RWPE1 (cell line): ENCODE measurements around the gene FSTL4.

ENCODE experiments used
- CTCF ChIA-PET: fragments of 350-600 bp; sonication (Branson Sonifier 250); formaldehyde crosslinking; extraction: SDS; loops from one replicate; lab custom pipeline; 2021; lab: Yijun Ruan, JAX
- POLR2A ChIA-PET: fragments of 400-600 bp; formaldehyde crosslinking; extraction: SDS; loops from one replicate; lab custom pipeline; 2020; ENCODE audit warnings: antibody characterized with exemption; ENCODE audit not compliant: low non-redundant PET; lab: Yijun Ruan, JAX
- DNase-seq: peaks from one replicate; pipeline ENCODE4 v3.0.0; 2012; ENCODE audit warnings: low spot score
- H3K27ac ChIP-seq: fragments of 450-650 bp; 2 replicates; pipeline ENCODE4 v1.5.1; 2017
- CTCF ChIP-seq: fragments of 450-650 bp; conservative IDR thresholded peaks from 2 replicates; pipeline ENCODE4 v1.5.1; 2017; ENCODE audit warnings: low read depth, mild to moderate bottlenecking

FSTL4 gene

GRCh38 chr5:133295520-133295919 lies 316.8 kb downstream of the FSTL4 start:
- no peak for TF ChIP-seq CTCF
- no peak overlapping the region for H3K27ac ChIP-seq
- POLR2A ChIA-PET, result no interaction called here
- CTCF ChIA-PET, result no interaction called here
- DNase-seq, result no peak

- ChIA-PET POLR2A (no interaction called here), CTCF (interaction anchor here (0.7 kb wide), 1 partner anchor 141 kb away, joined by 5 read pairs; no protein-coding TSS in a partner anchor)
- DNase-seq, result no peak
- no peak for TF ChIP-seq CTCF
- H3K27ac ChIP-seq, result no peak overlapping the region
Measured at GRCh38 chr5:133294380-133294779, 318.0 kb downstream of the FSTL4 start.

- no peak for DNase-seq
- H3K27ac ChIP-seq, result no peak overlapping the region
- ChIA-PET POLR2A (no interaction called here), CTCF (no interaction called here)
- TF ChIP-seq CTCF, result no peak
Measured at GRCh38 chr5:133293960-133294359, 318.4 kb downstream of the FSTL4 start.

GRCh38 chr5:133292300-133292699 lies 320.0 kb downstream of the FSTL4 start:
- DNase-seq, result peak; percentile 97
- POLR2A ChIA-PET, result interaction anchor here (0.6 kb wide), 1 partner anchor 13 kb away, joined by 4 read pairs; no protein-coding TSS in a partner anchor
- CTCF ChIA-PET, result interaction anchor here (0.7 kb wide), 1 partner anchor 172 kb away, joined by 8 read pairs; no protein-coding TSS in a partner anchor
- H3K27ac ChIP-seq, result peak overlapping the region; percentile 98
- no peak for TF ChIP-seq CTCF

GRCh38 chr5:133291524-133291923 lies 320.8 kb downstream of the FSTL4 start:
- TF ChIP-seq CTCF, result no peak
- H3K27ac ChIP-seq, result peak overlapping the region; percentile 98
- CTCF ChIA-PET, result interaction anchor here (0.5 kb wide), 1 partner anchor 261 kb away, joined by 3 read pairs; no protein-coding TSS in a partner anchor
- no peak for DNase-seq
- POLR2A ChIA-PET, result no interaction called here

DNA sequence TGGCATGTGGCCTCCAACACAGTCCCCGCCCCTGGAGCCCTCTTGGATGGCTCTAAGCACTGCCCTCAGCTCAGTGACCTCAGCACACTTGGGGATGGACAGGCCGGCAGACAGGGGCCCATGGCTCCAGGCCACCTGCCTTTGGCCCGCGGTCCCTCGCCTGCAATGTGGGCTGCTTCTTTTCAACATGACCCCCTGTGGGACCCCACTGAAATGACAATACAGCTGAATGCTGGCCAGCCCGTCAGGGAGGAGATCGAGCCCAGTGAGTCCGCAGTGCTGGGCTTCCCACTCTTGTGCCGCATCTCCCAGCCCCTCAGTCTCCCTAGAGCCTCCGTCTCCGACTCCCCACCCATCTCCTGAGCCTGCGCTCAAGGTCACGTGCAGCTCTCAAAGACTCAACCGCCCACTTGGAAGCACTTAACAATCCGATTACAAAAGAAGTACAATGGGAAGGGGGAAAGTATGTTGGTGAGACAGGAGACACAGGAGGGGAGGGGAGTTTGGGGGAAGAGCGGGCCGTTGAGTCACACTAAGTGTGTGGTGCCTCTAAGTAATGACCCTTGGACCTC lies 321.6 kb downstream of the FSTL4 start:
- H3K27ac ChIP-seq, result peak overlapping the region; percentile 98
- DNase-seq, result no peak
- ChIA-PET POLR2A (no interaction called here), CTCF (interaction anchor here (1.2 kb wide), 1 partner anchor 179 kb away, joined by 5 read pairs; no protein-coding TSS in a partner anchor)
- no peak for TF ChIP-seq CTCF
